Tibial artery (tissue), 4 donors: ENCODE measurements around the gene ZEB2.

Experiments used
- DNase-seq, 2 donors: peaks; one replicate each; pipeline ENCODE4 v3.0.0-alpha.2; 2019
- H3K27ac ChIP-seq, 2 donors: fragments of 200-600 bp; sonication (generic) in 1 of 2; 1 replicate in 1 of 2; 2 replicates in 1 of 2; pipeline ENCODE4 v1.5.1; 2018 to 2019; ENCODE audit warnings: mild to moderate bottlenecking in 1 of 2
- H3K27me3 ChIP-seq, 2 donors: fragments of 200-600 bp; sonication (generic) in 1 of 2; one replicate each; pipeline versions ENCODE4 v1.5.1 to v1.6.0; 2016 to 2019
- H3K36me3 ChIP-seq, 3 donors: fragments of 200-600 bp; sonication (generic) in 2 of 3; one replicate each; pipeline ENCODE4 v1.5.1; 2016 to 2019; ENCODE audit warnings: mild to moderate bottlenecking in 2 of 3
- H3K4me1 ChIP-seq, 4 donors: fragments of 200-600 bp; sonication (generic) in 2 of 4; 1 replicate in 3 of 4; 2 replicates in 1 of 4; pipeline ENCODE4 v1.5.1; 2016 to 2019
- H3K4me3 ChIP-seq, 2 donors: fragments of 200-600 bp; sonication (generic) in 1 of 2; 1 replicate in 1 of 2; 2 replicates in 1 of 2; pipeline ENCODE4 v1.5.1; 2018 to 2019; ENCODE audit warnings: mild to moderate bottlenecking in 2 of 2
- H3K9me3 ChIP-seq, 3 donors: fragments of 200-600 bp; sonication (generic) in 1 of 3; one replicate each; pipeline ENCODE4 v1.5.1; 2016 to 2019
- intact Hi-C: fragments of 100-400 bp; cut with DNase I; formaldehyde crosslinking; loops from one replicate; pipeline ENCODE4 v1.15.0; 2023; ENCODE audit warnings: low total_unique reads
- TF ChIP-seq, protein P1 (sequence below), 2 experiments: fragments of 200-600 bp in 1 of 2; fragments of 450-650 bp in 1 of 2; IDR thresholded peaks; one replicate each; pipeline ENCODE4 v1.5.1; 2017 to 2019; ENCODE audit warnings: antibody characterized with exemption in 2 of 2, mild to moderate bottlenecking in 1 of 2, moderate library complexity in 1 of 2

Gene ZEB2

DNA sequence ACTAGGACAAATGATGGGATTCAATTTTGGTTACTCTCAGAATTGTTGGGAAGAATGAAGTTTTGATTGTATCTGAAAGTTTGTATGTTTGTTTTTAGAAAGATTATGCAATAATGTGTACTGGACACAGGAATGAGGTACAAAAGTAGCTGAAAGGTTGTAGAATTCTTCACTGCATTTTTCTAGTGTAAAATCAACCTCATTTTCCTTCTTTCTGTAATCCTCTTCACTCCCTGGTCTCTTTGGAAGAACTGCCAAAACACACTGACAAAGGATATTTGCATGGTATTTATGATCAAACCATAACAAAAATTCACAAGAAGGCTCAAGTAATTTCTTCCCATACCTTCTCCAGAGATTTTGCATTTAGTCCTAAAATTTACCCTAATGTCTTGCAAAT is 110.7 kb downstream of the ZEB2 start:
- DNase-seq = no peak
- Histone ChIP-seq H3K27ac (no peak overlapping the region), H3K36me3 (peaks cover under 1 to 7% (median 6%) of the 10 kb centered on the region in 3 donors), H3K4me3 (no peak overlapping the region), H3K9me3 (no peaks in the 10 kb centered on the region), H3K27me3 (no peaks in the 10 kb centered on the region), H3K4me1 (peaks cover 0 to 41% (median 8%) of the 10 kb centered on the region in 4 donors)
- TF ChIP-seq, protein P1, sequence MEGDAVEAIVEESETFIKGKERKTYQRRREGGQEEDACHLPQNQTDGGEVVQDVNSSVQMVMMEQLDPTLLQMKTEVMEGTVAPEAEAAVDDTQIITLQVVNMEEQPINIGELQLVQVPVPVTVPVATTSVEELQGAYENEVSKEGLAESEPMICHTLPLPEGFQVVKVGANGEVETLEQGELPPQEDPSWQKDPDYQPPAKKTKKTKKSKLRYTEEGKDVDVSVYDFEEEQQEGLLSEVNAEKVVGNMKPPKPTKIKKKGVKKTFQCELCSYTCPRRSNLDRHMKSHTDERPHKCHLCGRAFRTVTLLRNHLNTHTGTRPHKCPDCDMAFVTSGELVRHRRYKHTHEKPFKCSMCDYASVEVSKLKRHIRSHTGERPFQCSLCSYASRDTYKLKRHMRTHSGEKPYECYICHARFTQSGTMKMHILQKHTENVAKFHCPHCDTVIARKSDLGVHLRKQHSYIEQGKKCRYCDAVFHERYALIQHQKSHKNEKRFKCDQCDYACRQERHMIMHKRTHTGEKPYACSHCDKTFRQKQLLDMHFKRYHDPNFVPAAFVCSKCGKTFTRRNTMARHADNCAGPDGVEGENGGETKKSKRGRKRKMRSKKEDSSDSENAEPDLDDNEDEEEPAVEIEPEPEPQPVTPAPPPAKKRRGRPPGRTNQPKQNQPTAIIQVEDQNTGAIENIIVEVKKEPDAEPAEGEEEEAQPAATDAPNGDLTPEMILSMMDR (IDR thresholded peaks at IDR 0.05) = no peak
- intact Hi-C loops = loop anchor here (10.0 kb wide), 1 partner anchor 1616 kb away; no protein-coding TSS in a partner anchor

DNA sequence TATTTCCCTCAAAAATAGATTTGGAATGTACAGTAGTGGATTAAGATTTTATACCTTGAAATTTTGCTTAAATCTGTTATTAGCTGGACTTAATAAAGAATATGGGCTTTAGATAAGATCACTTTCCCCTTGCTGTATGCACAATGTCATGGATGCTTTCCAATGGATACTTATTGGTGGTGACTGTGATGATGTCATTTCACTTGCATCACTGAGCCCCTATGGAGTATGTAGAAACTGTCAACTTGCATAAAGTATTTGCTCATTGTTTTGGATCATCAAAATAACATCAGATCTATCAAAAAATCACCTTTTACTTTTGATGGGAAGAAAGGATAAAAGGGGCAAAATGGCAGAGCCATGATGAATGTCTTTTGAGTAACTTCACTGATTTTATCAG is 112.7 kb downstream of the ZEB2 start:
- no peak for DNase-seq
- H3K27me3 ChIP-seq = no peaks in the 10 kb centered on the region
- intact Hi-C loops = loop anchor here (10.0 kb wide), 1 partner anchor 1618 kb away; no protein-coding TSS in a partner anchor
- no peak overlapping the region for H3K4me3 ChIP-seq
- H3K27ac ChIP-seq = no peak overlapping the region
- no peaks in the 10 kb centered on the region for H3K9me3 ChIP-seq
- TF ChIP-seq, protein P1 (IDR thresholded peaks at IDR 0.05) = no peak
- H3K4me1 ChIP-seq = peaks cover 0 to 38% (median 6%) of the 10 kb centered on the region in 4 donors
- peaks cover 7 to 22% (median 17%) of the 10 kb centered on the region in 3 donors for H3K36me3 ChIP-seq

DNA sequence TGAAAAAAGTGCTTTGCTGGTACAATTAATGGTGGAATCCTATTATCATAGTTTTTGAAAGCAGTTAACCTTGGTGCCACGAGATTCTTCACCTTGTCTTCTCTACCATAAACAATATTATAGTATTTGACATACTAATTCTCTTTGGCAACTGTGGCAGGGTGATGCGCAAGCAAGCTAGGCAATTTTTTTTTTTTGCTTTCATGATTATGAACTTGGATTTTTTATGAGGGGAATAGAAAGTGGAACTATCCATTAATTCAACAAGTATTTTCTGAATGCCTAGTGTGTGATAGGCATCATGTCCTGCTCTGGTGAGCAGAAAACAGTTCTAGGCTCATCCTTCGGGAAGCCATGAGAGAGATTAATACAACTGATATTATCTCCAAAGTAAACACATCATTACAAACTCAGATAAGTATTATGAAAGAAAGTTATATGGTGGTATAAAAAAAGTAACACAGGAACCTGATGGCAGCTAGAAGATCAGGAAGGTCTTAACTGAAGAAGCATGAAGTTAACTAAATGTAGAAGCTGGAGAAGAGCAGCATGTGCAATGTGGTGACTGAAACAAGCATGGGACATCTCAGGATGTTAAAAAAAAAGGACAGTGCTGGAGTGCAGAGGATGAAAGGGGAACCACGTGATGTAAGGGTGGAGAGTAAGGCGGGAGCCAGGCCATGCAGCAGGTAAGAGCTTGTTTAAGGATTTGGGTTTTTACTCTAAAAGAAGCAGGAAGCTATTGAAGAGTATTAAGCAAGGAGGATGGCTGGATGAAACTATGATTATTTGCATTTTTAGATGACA is 113.7 kb downstream of the ZEB2 start:
- TF ChIP-seq, protein P1 (IDR thresholded peaks at IDR 0.05) = no peak
- Histone ChIP-seq H3K9me3 (no peaks in the 10 kb centered on the region), H3K27ac (no peak overlapping the region), H3K36me3 (peaks cover 7 to 28% (median 19%) of the 10 kb centered on the region in 3 donors), H3K4me1 (peaks cover 0 to 48% (median 6%) of the 10 kb centered on the region in 4 donors), H3K27me3 (no peaks in the 10 kb centered on the region), H3K4me3 (no peak overlapping the region)
- DNase-seq = no peak
- intact Hi-C loops = loop anchor here (10.0 kb wide), 1 partner anchor 1619 kb away; no protein-coding TSS in a partner anchor

DNA sequence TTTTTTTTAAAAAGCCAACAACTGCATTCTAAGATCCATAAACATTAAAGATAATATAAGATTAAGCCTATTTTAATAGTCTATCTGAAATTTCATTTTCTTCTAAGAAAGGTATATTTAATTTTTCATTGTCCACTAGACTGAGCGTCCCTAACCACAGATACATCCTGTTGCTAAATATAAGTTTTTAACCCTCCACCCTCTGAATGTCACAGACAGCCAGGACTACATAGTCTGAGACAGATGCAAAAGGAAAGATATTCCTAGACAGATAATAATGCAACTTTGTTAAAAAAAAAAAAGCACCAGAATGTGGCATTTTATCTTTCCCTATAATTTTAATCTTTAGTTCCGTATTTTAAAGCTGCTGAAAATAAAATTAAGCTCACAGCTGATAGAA is 114.6 kb downstream of the ZEB2 start:
- Histone ChIP-seq H3K4me1 (peaks cover 0 to 56% (median 6%) of the 10 kb centered on the region in 4 donors), H3K9me3 (no peaks in the 10 kb centered on the region), H3K36me3 (peaks cover 7 to 36% (median 27%) of the 10 kb centered on the region in 3 donors), H3K4me3 (no peak overlapping the region), H3K27me3 (no peaks in the 10 kb centered on the region), H3K27ac (no peak overlapping the region)
- intact Hi-C loops = loop anchor here (10.0 kb wide), 1 partner anchor 1619 kb away; no protein-coding TSS in a partner anchor
- TF ChIP-seq, protein P1 (IDR thresholded peaks at IDR 0.05) = no peak
- no peak for DNase-seq

DNA sequence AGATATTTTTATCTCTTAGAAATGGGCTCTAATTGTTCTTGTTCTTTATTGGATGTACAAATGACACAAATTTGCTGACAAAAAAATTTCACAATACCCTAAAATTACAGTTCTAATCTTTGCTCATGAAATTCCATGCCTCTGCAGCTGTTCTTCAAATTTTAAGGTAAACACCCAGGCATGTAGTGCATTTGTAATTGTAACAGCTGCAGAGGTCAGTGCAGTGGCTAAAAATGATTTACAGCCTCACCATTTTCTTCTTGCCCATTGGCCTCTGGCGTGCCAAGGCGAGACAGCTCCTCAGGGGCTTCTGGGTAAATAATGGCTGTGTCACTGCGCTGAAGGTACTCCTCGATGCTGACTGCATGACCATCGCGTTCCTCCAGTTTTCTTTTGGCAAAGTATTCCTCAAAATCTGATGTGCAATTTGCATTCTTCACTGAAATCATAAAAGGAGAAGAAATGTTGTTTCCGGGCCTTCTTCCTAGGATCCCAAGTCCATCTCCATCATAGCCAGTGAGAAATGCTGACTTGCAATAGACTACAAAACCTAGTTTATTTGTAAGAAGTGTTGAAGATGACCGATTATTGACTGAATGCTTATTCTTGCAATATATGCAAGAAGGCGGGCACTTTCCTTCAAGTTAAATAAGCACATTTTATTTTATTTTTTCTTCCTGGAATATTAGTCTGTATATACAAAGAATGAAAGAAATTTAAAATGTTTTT is 115.2 kb downstream of the ZEB2 start:
- no peaks in the 10 kb centered on the region for H3K9me3 ChIP-seq
- H3K27me3 ChIP-seq = no peaks in the 10 kb centered on the region
- no peak overlapping the region for H3K4me3 ChIP-seq
- no peak overlapping the region for H3K27ac ChIP-seq
- TF ChIP-seq, protein P1 (IDR thresholded peaks at IDR 0.05) = no peak
- peaks cover 10 to 42% (median 33%) of the 10 kb centered on the region in 3 donors for H3K36me3 ChIP-seq
- intact Hi-C loops = loop anchor here (10.0 kb wide), 1 partner anchor 1620 kb away; no protein-coding TSS in a partner anchor
- DNase-seq = no peak
- H3K4me1 ChIP-seq = peaks cover 0 to 56% (median 6%) of the 10 kb centered on the region in 4 donors
